GM12878 (cell line): ENCODE measurements around the gene POU2F3.

Experiments used
- CREB1 ChIP-seq: IDR thresholded peaks from 2 replicates; pipeline ENCODE4 v1.6.1; 2012; ENCODE audit warnings: low read depth, mild to moderate bottlenecking, inconsistent platforms
- MXI1 ChIP-seq: fragments of 150-350 bp; IDR thresholded peaks from 2 replicates; pipeline ENCODE4 v1.6.1; 2011; ENCODE audit warnings: low read depth, mild to moderate bottlenecking, inconsistent platforms, low read length, improper control_type of control experiment
- POLR2A ChIP-seq: IDR thresholded peaks from 2 replicates; pipeline ENCODE4 v1.6.1; 2011; ENCODE audit warnings: low read depth, mild to moderate bottlenecking, low read length

- TF ChIP-seq CREB1 (no peak), MXI1 (no peak), POLR2A (no peak)
Measured at GRCh38 chr11:120283124-120283523, 43.2 kb downstream of the POU2F3 start.
